ENCODE measurements around the gene TRPC3. TPM values are rescaled to one million over a fixed set of nuclear protein-coding genes. Genes with fewer than 3 reads are reported as not detected.

TRPC3 gene
- total and polyA plus RNA-seq, 2 experiments from 2014 or later = 0.22 TPM; not detected in 1

GRCh38 chr4:121900132-121900983, 51.5 kb downstream of the TRPC3 start:
- no peak for TF ChIP-seq EZH2phosphoT487 (IDR thresholded peaks at IDR 0.05; ENCODE audit: insufficient read depth, low read depth)
- no peak for TF ChIP-seq EZH2 (IDR thresholded peaks at IDR 0.05; ENCODE audit: insufficient read depth, poor library complexity, severe bottlenecking)
- 64 to 65% methylated on average over 4 of the region's 4 CpGs for WGBS, 2 experiments (ENCODE audit: low coverage in 1 of 2, low lambda C conversion rate in 2 of 2, missing lambda C conversion rate in 2 of 2)
- no peaks in the 10 kb centered on the region for H3K4me1 ChIP-seq (ENCODE audit: insufficient read depth)
- no peak overlapping the region for H3K27ac ChIP-seq
- 0 out of 2 replicates have a peak, but pooled peaks cover 2% of the 10 kb centered on the region for H3K27me3 ChIP-seq (replicated peaks; ENCODE audit: insufficient read depth)
- H3K9me3 ChIP-seq (ENCODE audit: low read depth) = no peaks in the 10 kb centered on the region
- no peaks in the 10 kb centered on the region for H4K20me1 ChIP-seq (ENCODE audit: insufficient read depth)
- no peak overlapping the region for H3K9ac ChIP-seq
- DNase-seq = peak; percentile 74
- no peak overlapping the region for H2AFZ ChIP-seq
- no peak overlapping the region for H3K4me2 ChIP-seq (ENCODE audit: unreplicated experiment)
- no peaks in the 10 kb centered on the region for H3K9me2 ChIP-seq (ENCODE audit: insufficient read depth)
- no peak overlapping the region for H3K4me3 ChIP-seq
- in situ Hi-C loops (cut with MboI) = no loop called here
- no peaks in the 10 kb centered on the region for H3F3A ChIP-seq (ENCODE audit: insufficient read depth)
- no peaks in the 10 kb centered on the region for H3K79me2 ChIP-seq (ENCODE audit: insufficient read depth)
- no peaks in the 10 kb centered on the region for H3K36me3 ChIP-seq (ENCODE audit: low read depth)

DNA sequence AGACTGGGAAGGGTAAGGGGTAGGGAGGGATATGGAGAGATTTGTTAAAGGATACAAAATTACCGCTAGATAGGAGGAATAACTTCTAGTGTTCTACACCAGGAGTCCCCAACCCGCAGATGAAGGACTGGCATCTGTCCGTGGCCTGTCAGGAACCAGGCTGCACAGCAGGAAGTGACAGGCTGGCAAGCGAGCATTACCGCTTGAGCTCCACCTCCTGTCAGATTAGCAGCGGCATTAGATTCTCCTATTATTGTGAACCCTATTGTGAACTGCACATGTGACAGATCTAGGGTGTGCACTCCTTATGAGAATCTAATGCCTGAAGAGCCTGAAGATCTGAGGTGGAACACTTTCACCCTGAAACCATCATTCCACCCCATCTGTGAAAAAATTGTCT, 53.7 kb downstream of the TRPC3 start:
- Histone ChIP-seq H3K9me2 (ENCODE audit: insufficient read depth) (no peaks in the 10 kb centered on the region), H2AFZ (no peak overlapping the region), H3K9ac (no peak overlapping the region), H3K4me3 (no peak overlapping the region), H3F3A (ENCODE audit: insufficient read depth) (no peaks in the 10 kb centered on the region), H3K36me3 (ENCODE audit: low read depth) (no peaks in the 10 kb centered on the region), H3K9me3 (ENCODE audit: low read depth) (no peaks in the 10 kb centered on the region), H3K27me3 (replicated peaks; ENCODE audit: insufficient read depth) (no peaks in the 10 kb centered on the region), H3K27ac (no peak overlapping the region), H3K4me2 (ENCODE audit: unreplicated experiment) (no peak overlapping the region), H3K79me2 (ENCODE audit: insufficient read depth) (no peaks in the 10 kb centered on the region), H3K4me1 (ENCODE audit: insufficient read depth) (no peaks in the 10 kb centered on the region), H4K20me1 (ENCODE audit: insufficient read depth) (no peaks in the 10 kb centered on the region)
- no peak for TF ChIP-seq EZH2phosphoT487 (IDR thresholded peaks at IDR 0.05; ENCODE audit: insufficient read depth, low read depth)
- no peak for TF ChIP-seq EZH2 (IDR thresholded peaks at IDR 0.05; ENCODE audit: insufficient read depth, poor library complexity, severe bottlenecking)
- in situ Hi-C loops (cut with MboI) = loop anchor here (25.0 kb wide), 1 partner anchor 664 kb away; no protein-coding TSS in a partner anchor
- DNase-seq = no peak
- 67 to 71% methylated on average over 6 of the region's 6 CpGs for whole genome bisulfite sequencing, 2 experiments (ENCODE audit: low coverage in 1 of 2, low lambda C conversion rate in 2 of 2, missing lambda C conversion rate in 2 of 2)

DNA sequence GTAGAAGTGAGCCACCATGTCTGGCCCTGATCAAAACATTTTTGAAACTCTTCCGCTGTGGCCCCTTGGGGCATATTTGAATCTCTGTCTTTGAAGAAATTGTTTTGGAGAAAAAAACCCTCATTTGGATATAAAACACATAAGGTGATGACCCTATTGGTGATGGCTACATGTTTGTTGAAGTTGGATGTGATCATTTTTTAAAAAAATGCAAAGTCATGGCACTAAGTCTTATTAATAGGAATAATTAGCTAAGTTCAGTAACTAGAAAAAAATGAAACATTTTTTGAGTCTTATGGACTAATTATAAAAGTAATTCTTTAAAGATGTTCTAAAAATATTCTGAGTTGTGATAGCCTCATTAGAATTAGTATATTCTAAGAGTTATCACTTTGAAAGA, 63.7 kb downstream of the TRPC3 start:
- Histone ChIP-seq H3F3A (ENCODE audit: insufficient read depth) (no peaks in the 10 kb centered on the region), H3K4me3 (no peak overlapping the region), H3K9me2 (ENCODE audit: insufficient read depth) (no peaks in the 10 kb centered on the region), H3K27me3 (replicated peaks; ENCODE audit: insufficient read depth) (no peaks in the 10 kb centered on the region; the same call in 1 of the 2 replicates), H3K36me3 (ENCODE audit: low read depth) (no peaks in the 10 kb centered on the region), H3K4me2 (ENCODE audit: unreplicated experiment) (no peak overlapping the region), H2AFZ (no peak overlapping the region), H3K27ac (no peak overlapping the region), H3K9ac (no peak overlapping the region), H4K20me1 (ENCODE audit: insufficient read depth) (no peaks in the 10 kb centered on the region), H3K79me2 (ENCODE audit: insufficient read depth) (no peaks in the 10 kb centered on the region), H3K4me1 (ENCODE audit: insufficient read depth) (no peaks in the 10 kb centered on the region), H3K9me3 (ENCODE audit: low read depth) (no peaks in the 10 kb centered on the region)
- DNase-seq = no peak
- 88 to 94% methylated on average over 1 of the region's 1 CpG for WGBS, 2 experiments (ENCODE audit: low coverage in 1 of 2, low lambda C conversion rate in 2 of 2, missing lambda C conversion rate in 2 of 2)
- in situ Hi-C loops (cut with MboI) = loop anchor here (25.0 kb wide), 1 partner anchor 674 kb away; no protein-coding TSS in a partner anchor
- TF ChIP-seq EZH2phosphoT487 (IDR thresholded peaks at IDR 0.05; ENCODE audit: insufficient read depth, low read depth) = no peak
- no peak for TF ChIP-seq EZH2 (IDR thresholded peaks at IDR 0.05; ENCODE audit: insufficient read depth, poor library complexity, severe bottlenecking)

DNA sequence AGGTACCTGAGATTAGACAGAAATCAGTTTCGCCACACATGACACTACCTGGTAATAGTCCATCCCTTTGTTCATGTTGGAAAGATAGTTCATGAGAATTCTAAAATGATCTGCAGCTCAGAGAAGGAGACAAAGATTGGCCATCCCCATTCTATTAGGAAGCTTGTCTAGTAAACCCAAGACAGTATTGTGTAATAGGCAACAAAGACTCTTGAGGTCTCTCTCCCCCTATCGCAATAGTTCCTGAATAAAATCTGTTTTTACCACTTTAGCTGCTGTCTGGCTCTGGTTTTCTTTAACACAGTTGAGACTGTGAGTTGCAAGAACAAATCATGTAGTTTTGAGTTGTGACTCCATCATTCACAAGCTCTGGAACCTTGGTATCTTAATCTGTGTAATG, 66.7 kb downstream of the TRPC3 start:
- in situ Hi-C loops (cut with MboI) = loop anchor here (25.0 kb wide), 1 partner anchor 677 kb away; no protein-coding TSS in a partner anchor
- Histone ChIP-seq H4K20me1 (ENCODE audit: insufficient read depth) (no peaks in the 10 kb centered on the region), H3K79me2 (ENCODE audit: insufficient read depth) (no peaks in the 10 kb centered on the region), H3K9ac (no peak overlapping the region), H2AFZ (no peak overlapping the region), H3K36me3 (ENCODE audit: low read depth) (no peaks in the 10 kb centered on the region), H3K4me2 (ENCODE audit: unreplicated experiment) (no peak overlapping the region), H3K27ac (no peak overlapping the region), H3K9me3 (ENCODE audit: low read depth) (no peaks in the 10 kb centered on the region), H3F3A (ENCODE audit: insufficient read depth) (no peaks in the 10 kb centered on the region), H3K9me2 (ENCODE audit: insufficient read depth) (no peaks in the 10 kb centered on the region), H3K4me1 (ENCODE audit: insufficient read depth) (no peaks in the 10 kb centered on the region), H3K4me3 (no peak overlapping the region), H3K27me3 (replicated peaks; ENCODE audit: insufficient read depth) (no peaks in the 10 kb centered on the region; the same call in none of the 2 replicates)
- DNase-seq = no peak
- TF ChIP-seq EZH2phosphoT487 (IDR thresholded peaks at IDR 0.05; ENCODE audit: insufficient read depth, low read depth) (no peak), EZH2 (IDR thresholded peaks at IDR 0.05; ENCODE audit: insufficient read depth, poor library complexity, severe bottlenecking) (no peak)
- WGBS, 2 experiments (ENCODE audit: low coverage in 1 of 2, low lambda C conversion rate in 2 of 2, missing lambda C conversion rate in 2 of 2) = 87 to 89% methylated on average over 2 of the region's 2 CpGs

All from GM23248 (cell line).